Neutrophil (primary cell): Measurements from ENCODE around the gene ACKR2.
A peak's percentile ranks its signal among the peaks of the same experiment; 100 is the strongest.

ENCODE experiments used
- H3K27ac ChIP-seq: fragments of 200-600 bp; sonication (generic); 2 replicates; pipeline ENCODE4 v1.5.1; 2016; ENCODE audit warnings: mild to moderate bottlenecking, moderate library complexity
- H3K27me3 ChIP-seq: fragments of 200-600 bp; sonication (generic); 2 replicates; pipeline ENCODE4 v1.6.0; 2016; ENCODE audit warnings: mild to moderate bottlenecking
- H3K36me3 ChIP-seq: fragments of 200-600 bp; sonication (generic); 2 replicates; pipeline ENCODE4 v1.5.1; 2017
- H3K4me1 ChIP-seq, 2 experiments: fragments of 200-600 bp in 1 of 2; sonication (generic) in 1 of 2; 1 replicate in 1 of 2; 2 replicates in 1 of 2; pipeline versions ENCODE4 v1.5.1 to v1.6.1; 2013 to 2016; ENCODE audit warnings: low read depth in 1 of 2, low read length in 1 of 2, mild to moderate bottlenecking in 1 of 2, moderate library complexity in 1 of 2; ENCODE audit not compliant: control insufficient read depth in 1 of 2, insufficient read depth in 1 of 2
- H3K4me3 ChIP-seq, 2 experiments: fragments of 200-600 bp in 1 of 2; sonication (generic) in 1 of 2; 1 replicate in 1 of 2; 2 replicates in 1 of 2; pipeline ENCODE4 v1.5.1; 2013 to 2016; ENCODE audit warnings: low read depth in 1 of 2, low read length in 1 of 2, mild to moderate bottlenecking in 1 of 2, moderate library complexity in 1 of 2
- H3K9me3 ChIP-seq: fragments of 200-600 bp; sonication (generic); 2 replicates; pipeline ENCODE4 v1.5.1; 2016
- TF ChIP-seq, protein P1 (sequence below): fragments of 200-600 bp; sonication (generic); IDR thresholded peaks from 2 replicates; pipeline ENCODE4 v1.5.1; 2016; ENCODE audit warnings: antibody characterized with exemption

Gene ACKR2

DNA sequence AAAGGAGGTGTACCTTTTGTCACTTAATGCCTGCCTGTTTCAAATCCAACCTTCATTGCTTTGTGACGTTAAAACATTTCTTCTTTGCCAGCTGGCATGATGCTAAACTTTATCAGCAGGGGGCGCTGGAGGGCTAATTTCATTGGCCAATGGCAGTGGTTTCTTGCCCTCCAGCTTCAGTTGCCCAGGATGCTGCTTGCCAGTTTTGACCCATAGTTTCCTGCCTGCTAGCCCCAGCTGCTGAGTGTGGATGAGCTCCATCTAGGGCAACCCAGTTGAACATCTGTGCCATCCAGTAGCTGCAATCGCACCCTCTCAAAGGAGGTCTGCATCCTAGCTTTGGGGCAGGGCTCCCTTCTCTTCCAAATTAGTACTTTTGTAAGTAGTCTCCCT is 22.1 kb downstream of the ACKR2 start:
- no peaks in the 10 kb centered on the region for H3K36me3 ChIP-seq
- no peaks in the 10 kb centered on the region for H3K4me1 ChIP-seq
- H3K27me3 ChIP-seq: no peaks in the 10 kb centered on the region
- no peak overlapping the region for H3K4me3 ChIP-seq
- TF ChIP-seq, protein P1, sequence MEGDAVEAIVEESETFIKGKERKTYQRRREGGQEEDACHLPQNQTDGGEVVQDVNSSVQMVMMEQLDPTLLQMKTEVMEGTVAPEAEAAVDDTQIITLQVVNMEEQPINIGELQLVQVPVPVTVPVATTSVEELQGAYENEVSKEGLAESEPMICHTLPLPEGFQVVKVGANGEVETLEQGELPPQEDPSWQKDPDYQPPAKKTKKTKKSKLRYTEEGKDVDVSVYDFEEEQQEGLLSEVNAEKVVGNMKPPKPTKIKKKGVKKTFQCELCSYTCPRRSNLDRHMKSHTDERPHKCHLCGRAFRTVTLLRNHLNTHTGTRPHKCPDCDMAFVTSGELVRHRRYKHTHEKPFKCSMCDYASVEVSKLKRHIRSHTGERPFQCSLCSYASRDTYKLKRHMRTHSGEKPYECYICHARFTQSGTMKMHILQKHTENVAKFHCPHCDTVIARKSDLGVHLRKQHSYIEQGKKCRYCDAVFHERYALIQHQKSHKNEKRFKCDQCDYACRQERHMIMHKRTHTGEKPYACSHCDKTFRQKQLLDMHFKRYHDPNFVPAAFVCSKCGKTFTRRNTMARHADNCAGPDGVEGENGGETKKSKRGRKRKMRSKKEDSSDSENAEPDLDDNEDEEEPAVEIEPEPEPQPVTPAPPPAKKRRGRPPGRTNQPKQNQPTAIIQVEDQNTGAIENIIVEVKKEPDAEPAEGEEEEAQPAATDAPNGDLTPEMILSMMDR: peak; percentile 84
- no peaks in the 10 kb centered on the region for H3K9me3 ChIP-seq
- H3K27ac ChIP-seq: no peak overlapping the region

DNA sequence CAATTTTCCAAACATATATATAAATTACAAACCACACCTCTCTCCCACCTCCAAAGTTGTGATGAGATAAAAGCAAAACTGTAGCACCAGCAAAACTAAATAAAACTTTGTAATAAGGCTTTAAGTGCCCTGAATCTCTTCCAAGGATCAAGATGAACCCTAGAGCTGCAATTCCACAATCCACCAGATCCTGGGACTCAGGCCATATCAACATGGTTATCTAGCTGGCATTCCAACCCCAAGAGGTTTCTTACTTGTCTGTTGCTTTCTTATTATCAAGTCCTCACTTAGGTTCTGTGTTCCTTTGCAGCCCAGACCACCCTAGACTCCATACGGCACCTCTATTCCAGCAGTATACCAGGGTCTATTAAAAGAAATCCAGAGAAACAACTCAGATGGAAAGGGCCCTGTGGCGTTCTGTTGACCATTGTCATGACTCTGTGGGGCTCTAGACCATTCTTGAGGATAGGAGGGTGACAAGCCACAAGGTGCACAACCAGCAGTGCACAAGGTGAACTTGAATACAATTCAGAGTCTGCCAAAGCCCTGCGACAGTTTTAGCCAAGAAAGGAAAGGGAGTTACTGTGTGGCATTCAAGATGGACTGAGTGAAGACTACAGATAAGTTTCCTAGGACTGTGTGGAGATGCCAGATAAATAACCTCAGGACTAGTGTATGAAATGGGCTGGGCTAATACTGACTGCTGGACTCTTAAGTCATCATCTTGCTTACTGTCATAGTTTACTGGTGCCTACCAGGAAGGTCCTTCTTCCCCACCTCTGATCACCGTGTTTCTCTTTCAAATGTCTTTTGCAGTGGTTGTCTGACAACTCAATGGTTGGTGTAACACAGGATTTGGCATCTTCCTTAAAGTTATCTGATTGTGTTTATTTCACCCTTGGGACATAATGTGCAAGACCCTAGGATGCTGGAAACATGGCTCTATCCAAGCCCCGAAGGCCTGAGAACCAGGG is 27.2 kb downstream of the ACKR2 start:
- Histone ChIP-seq H3K9me3 (no peaks in the 10 kb centered on the region), H3K4me1 (no peaks in the 10 kb centered on the region), H3K4me3 (no peak overlapping the region), H3K27me3 (no peaks in the 10 kb centered on the region), H3K27ac (no peak overlapping the region), H3K36me3 (no peaks in the 10 kb centered on the region)
- TF ChIP-seq, protein P1: no peak

DNA sequence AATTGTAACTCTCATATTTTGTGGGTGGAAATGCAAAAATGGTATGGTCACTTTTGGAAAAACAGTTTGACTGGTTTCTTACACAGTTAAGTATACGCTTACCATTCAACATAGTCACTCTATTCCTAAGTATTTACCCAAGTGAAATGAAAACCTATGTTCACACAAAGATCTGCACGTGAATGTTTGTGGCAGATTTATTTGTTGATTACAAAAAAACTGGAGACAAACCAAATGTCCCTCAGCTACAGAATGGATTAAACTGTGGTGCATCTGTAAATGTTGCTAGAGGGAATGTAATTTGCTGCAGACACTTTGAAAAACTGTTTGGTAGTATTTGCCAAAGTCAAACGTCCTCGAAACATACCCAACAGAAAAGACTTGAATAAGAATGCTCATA is 29.3 kb downstream of the ACKR2 start:
- Histone ChIP-seq H3K27me3 (no peaks in the 10 kb centered on the region), H3K9me3 (no peaks in the 10 kb centered on the region), H3K36me3 (no peaks in the 10 kb centered on the region), H3K4me3 (no peak overlapping the region), H3K27ac (no peak overlapping the region), H3K4me1 (no peaks in the 10 kb centered on the region)
- TF ChIP-seq, protein P1: no peak

DNA sequence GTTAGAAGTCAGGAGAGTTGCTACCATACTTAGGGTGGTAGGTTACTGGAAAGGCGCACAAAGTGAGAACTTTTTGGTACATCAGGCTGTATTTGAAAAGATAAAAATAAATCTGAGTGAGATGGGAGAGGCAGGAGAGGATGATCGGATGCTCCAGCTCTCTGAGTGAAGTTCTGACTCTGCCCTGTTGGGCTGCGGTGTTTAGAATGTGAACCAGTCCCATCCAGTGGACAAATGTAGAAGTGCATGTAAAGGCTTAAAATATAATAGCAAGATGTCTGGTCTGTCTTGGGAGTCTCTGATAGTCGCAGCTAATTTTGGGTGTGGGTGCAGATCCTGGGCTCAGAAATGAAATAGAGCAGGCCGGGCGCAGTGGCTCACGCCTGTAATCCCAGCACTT is 30.4 kb downstream of the ACKR2 start:
- H3K4me3 ChIP-seq: no peak overlapping the region
- TF ChIP-seq, protein P1: no peak
- no peak overlapping the region for H3K27ac ChIP-seq
- no peaks in the 10 kb centered on the region for H3K4me1 ChIP-seq
- no peaks in the 10 kb centered on the region for H3K36me3 ChIP-seq
- no peaks in the 10 kb centered on the region for H3K9me3 ChIP-seq
- H3K27me3 ChIP-seq: no peaks in the 10 kb centered on the region

DNA sequence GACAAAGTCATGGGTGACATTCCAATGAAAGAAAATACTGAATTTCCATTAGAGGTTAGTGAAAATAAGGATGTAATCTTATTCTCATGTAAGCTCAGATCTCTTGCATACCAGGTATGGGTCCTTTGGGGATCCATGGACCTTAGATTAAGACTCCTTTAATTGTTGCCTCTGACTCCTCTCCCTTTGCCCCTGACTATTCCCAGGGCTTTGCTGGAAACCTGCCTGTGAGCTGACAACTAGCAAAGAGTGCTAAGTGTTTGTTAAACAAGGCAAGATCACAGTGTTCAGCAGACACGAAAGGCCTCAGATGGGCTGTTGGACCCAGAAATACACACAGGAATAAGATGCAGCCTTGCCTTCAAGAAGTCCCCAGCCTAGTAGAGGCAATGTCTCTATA is 32.1 kb downstream of the ACKR2 start:
- Histone ChIP-seq H3K27me3 (no peaks in the 10 kb centered on the region), H3K9me3 (no peaks in the 10 kb centered on the region), H3K4me3 (no peak overlapping the region), H3K4me1 (no peaks in the 10 kb centered on the region), H3K36me3 (no peaks in the 10 kb centered on the region), H3K27ac (no peak overlapping the region)
- TF ChIP-seq, protein P1: no peak
